ENCODE data around the gene CELA3B. TPM values are rescaled to one million over a fixed set of nuclear protein-coding genes. Genes with fewer than 3 reads are reported as not detected.
"Not testable (repeated sequence)": the region's sequence is repeated elsewhere in the genome, so short reads cannot be mapped to it uniquely, and the experiment has no call there.

CELA3B gene
- total and polyA plus RNA-seq, 2 of the 13 experiments (the other 11 are each of a cell fraction or from before 2014, with no cell fraction given): 0.34 TPM; not detected in 1

DNA sequence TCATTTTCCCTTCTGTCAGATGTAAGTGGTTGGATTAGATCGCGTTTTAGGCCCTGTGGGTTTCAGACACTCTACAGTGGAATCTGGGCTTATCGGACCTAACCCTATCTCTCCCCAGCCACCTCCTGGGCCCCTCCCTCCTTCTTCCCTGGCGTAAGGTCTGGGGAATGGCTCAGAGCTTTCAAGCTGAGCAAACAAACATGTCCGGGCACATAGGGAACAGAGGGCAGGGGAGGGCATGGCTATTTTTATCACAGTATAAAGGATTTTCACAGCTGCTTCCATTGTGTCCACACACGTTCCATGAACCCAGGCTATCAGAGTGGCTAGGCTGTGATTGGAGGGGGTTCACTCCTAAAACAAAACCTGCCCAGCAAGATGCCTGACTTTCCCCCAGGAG, 2.1 kb upstream of the CELA3B start:
- H3K79me2 ChIP-seq (ENCODE audit: insufficient read depth, low read length); FAIRE-seq; H2AFZ ChIP-seq (ENCODE audit: low read length); H4K20me1 ChIP-seq (ENCODE audit: insufficient read depth, low read length); BruUV-seq (replicated peaks); H3K27ac ChIP-seq (ENCODE audit: extremely low read length, insufficient read depth, low read length); CTCF ChIA-PET (ENCODE audit: low intra/inter-chr PET ratio, low total read pairs); intact Hi-C loops (cut with micrococcal nuclease; ENCODE audit: unreplicated experiment); H3K4me2 ChIP-seq (ENCODE audit: low read depth, low read length); H3K27me3 ChIP-seq (ENCODE audit: control insufficient read depth in 1 of 2, insufficient read depth in 2 of 2, low read length in 2 of 2); POLR2A ChIA-PET; in situ Hi-C loops (cut with HindIII; ENCODE audit: extremely low pct_ligation_motif_present, low pct_unique_long_range_greater_than_20kb); ATAC-seq; H3K9ac ChIP-seq (ENCODE audit: insufficient read depth, low read depth, low read length); H3K9me3 ChIP-seq (ENCODE audit: low read length); H3K36me3 ChIP-seq (replicated peaks in 1 of 2; ENCODE audit: control insufficient read depth in 1 of 2, insufficient read depth in 2 of 2, low read length in 2 of 2); H3K4me3 ChIP-seq (replicated peaks in 1 of 3; ENCODE audit: insufficient read depth in 1 of 3, low read depth in 2 of 3, low read length in 3 of 3); TF ChIP-seq NR2F6 (CRISPR knock-in tag; IDR thresholded peaks at IDR 0.05); SOX6 (IDR thresholded peaks at IDR 0.05); EP300 (CRISPR knock-in tag; IDR thresholded peaks at IDR 0.05; ENCODE audit: borderline replicate concordance); SOX13 (IDR thresholded peaks at IDR 0.05): not testable (repeated sequence)
- H3K4me1 ChIP-seq (ENCODE audit: insufficient read depth, low read length): peaks cover 72% of the 10 kb centered on the region
- peak; percentile 33 for DNase-seq (ENCODE audit: low spot score)
- 38% methylated on average over 6 of the region's 6 CpGs for WGBS (ENCODE audit: low lambda C conversion rate)
- TF ChIP-seq NR2F6 (IDR thresholded peaks at IDR 0.05): peak; percentile 19; the same call in 1 of the 2 replicates
- peak; percentile 49 for TF ChIP-seq SOX6 (CRISPR knock-in tag; IDR thresholded peaks at IDR 0.05)
- 0 out of 2 replicates have a peak, but pooled peaks have one; percentile 21 for TF ChIP-seq BCL6 (CRISPR knock-in tag; IDR thresholded peaks at IDR 0.05)
- TF ChIP-seq HMG20B (CRISPR knock-in tag; conservative IDR thresholded peaks at IDR 0.05): 0 out of 2 replicates have a peak, but pooled peaks have one; percentile 31
- TF ChIP-seq SOX5 (CRISPR knock-in tag; IDR thresholded peaks at IDR 0.05; ENCODE audit: borderline replicate concordance): peak; percentile 38; the same call in 1 of the 2 replicates
- TF ChIP-seq TP53 (CRISPR knock-in tag; conservative IDR thresholded peaks at IDR 0.05): peak; percentile 98
- TF ChIP-seq, protein P1, sequence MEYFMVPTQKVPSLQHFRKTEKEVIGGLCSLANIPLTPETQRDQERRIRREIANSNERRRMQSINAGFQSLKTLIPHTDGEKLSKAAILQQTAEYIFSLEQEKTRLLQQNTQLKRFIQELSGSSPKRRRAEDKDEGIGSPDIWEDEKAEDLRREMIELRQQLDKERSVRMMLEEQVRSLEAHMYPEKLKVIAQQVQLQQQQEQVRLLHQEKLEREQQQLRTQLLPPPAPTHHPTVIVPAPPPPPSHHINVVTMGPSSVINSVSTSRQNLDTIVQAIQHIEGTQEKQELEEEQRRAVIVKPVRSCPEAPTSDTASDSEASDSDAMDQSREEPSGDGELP (IDR thresholded peaks at IDR 0.05; ENCODE audit: borderline replicate concordance, low read depth): peak; percentile 55; the same call in 1 of the 2 replicates
- TF ChIP-seq FOSL2 (CRISPR knock-in tag; IDR thresholded peaks at IDR 0.05): peak; percentile 22; the same call in 1 of the 2 replicates
- 0 out of 2 replicates have a peak, but pooled peaks have one; percentile 28 for TF ChIP-seq SP5 (CRISPR knock-in tag; IDR thresholded peaks at IDR 0.05; ENCODE audit: borderline replicate concordance, low read depth)
- TF ChIP-seq GATAD2A (CRISPR knock-in tag; IDR thresholded peaks at IDR 0.05): peak; percentile 37
- peak; percentile 89 for TF ChIP-seq MEF2D (CRISPR knock-in tag; IDR thresholded peaks at IDR 0.05)
- TF ChIP-seq EP300 (IDR thresholded peaks at IDR 0.05; ENCODE audit: low read depth in 2 of 2, low read length in 2 of 2): 0 out of 4 replicates have a peak, but pooled peaks of 1 of the 2 experiments have one; percentile 17
- peak; percentile 73 for TF ChIP-seq RARA (CRISPR knock-in tag; IDR thresholded peaks at IDR 0.05)
- TF ChIP-seq, protein P2, sequence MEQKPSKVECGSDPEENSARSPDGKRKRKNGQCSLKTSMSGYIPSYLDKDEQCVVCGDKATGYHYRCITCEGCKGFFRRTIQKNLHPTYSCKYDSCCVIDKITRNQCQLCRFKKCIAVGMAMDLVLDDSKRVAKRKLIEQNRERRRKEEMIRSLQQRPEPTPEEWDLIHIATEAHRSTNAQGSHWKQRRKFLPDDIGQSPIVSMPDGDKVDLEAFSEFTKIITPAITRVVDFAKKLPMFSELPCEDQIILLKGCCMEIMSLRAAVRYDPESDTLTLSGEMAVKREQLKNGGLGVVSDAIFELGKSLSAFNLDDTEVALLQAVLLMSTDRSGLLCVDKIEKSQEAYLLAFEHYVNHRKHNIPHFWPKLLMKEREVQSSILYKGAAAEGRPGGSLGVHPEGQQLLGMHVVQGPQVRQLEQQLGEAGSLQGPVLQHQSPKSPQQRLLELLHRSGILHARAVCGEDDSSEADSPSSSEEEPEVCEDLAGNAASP (CRISPR knock-in tag; IDR thresholded peaks at IDR 0.05; ENCODE audit: borderline replicate concordance): peak; percentile 51; the same call in 1 of the 2 replicates
- TF ChIP-seq SOX13 (CRISPR knock-in tag; conservative IDR thresholded peaks at IDR 0.05 in 1 of 2, IDR thresholded peaks at IDR 0.05 in 1 of 2): peak in 1 of 2 experiments; percentile 68; a peak in 2 of 4 replicates
- TF ChIP-seq, protein P3, sequence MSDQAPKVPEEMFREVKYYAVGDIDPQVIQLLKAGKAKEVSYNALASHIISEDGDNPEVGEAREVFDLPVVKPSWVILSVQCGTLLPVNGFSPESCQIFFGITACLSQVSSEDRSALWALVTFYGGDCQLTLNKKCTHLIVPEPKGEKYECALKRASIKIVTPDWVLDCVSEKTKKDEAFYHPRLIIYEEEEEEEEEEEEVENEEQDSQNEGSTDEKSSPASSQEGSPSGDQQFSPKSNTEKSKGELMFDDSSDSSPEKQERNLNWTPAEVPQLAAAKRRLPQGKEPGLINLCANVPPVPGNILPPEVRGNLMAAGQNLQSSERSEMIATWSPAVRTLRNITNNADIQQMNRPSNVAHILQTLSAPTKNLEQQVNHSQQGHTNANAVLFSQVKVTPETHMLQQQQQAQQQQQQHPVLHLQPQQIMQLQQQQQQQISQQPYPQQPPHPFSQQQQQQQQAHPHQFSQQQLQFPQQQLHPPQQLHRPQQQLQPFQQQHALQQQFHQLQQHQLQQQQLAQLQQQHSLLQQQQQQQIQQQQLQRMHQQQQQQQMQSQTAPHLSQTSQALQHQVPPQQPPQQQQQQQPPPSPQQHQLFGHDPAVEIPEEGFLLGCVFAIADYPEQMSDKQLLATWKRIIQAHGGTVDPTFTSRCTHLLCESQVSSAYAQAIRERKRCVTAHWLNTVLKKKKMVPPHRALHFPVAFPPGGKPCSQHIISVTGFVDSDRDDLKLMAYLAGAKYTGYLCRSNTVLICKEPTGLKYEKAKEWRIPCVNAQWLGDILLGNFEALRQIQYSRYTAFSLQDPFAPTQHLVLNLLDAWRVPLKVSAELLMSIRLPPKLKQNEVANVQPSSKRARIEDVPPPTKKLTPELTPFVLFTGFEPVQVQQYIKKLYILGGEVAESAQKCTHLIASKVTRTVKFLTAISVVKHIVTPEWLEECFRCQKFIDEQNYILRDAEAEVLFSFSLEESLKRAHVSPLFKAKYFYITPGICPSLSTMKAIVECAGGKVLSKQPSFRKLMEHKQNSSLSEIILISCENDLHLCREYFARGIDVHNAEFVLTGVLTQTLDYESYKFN (CRISPR knock-in tag; conservative IDR thresholded peaks at IDR 0.05): 0 out of 2 replicates have a peak, but pooled peaks have one; percentile 11
- TF ChIP-seq GFI1 (CRISPR knock-in tag; IDR thresholded peaks at IDR 0.05; ENCODE audit: borderline replicate concordance): peak; percentile 91
- peak; percentile 43 for TF ChIP-seq RXRB (CRISPR knock-in tag; IDR thresholded peaks at IDR 0.05; ENCODE audit: borderline replicate concordance)

Measured in HepG2 (cell line).